ENCODE measurements around the gene CORIN.

- TF ChIP-seq CTCF (conservative IDR thresholded peaks at IDR 0.05; ENCODE audit: low read length) (no peak), EZH2phosphoT487 (IDR thresholded peaks at IDR 0.05; ENCODE audit: borderline replicate concordance) (no peak)
Observed at GRCh38 chr4:47746122-47746521, 91.7 kb downstream of the CORIN start.

All from Loucy (cell line).